GM21360 (cell line): ENCODE results near the gene TMEM40.
"Not testable (repeated sequence)": the region's sequence is repeated elsewhere in the genome, so short reads cannot be mapped to it uniquely, and the experiment has no call there.

Experiments used
- ATAC-seq: cut with Tn5 transposase; IDR thresholded peaks from one replicate; pipeline ENCODE4 v1.9.1; 2021; ENCODE audit warnings: mild to moderate bottlenecking, moderate library complexity; ENCODE audit not compliant: unreplicated experiment

Gene TMEM40

GRCh38 chr3:12759097-12759679 lies at the start of gene TMEM40:
TMEM40 (minus strand) TSS chr3:12759259; CDS start chr3:12749832, 9,427 bp downstream.
- ATAC-seq: no peak

- no peak for ATAC-seq
Measured at GRCh38 chr3:12808587-12808986, 49.5 kb upstream of the TMEM40 start.

GRCh38 chr3:12807601-12808359 lies 48.7 kb upstream of the TMEM40 start:
- no peak for ATAC-seq

- ATAC-seq: no peak
Measured at GRCh38 chr3:12807066-12807465, 48.0 kb upstream of the TMEM40 start.

- no peak for ATAC-seq
Measured at GRCh38 chr3:12803371-12803770, 44.3 kb upstream of the TMEM40 start.

GRCh38 chr3:12799525-12800440 lies 40.7 kb upstream of the TMEM40 start:
- no peak for ATAC-seq

- no peak for ATAC-seq
Measured at GRCh38 chr3:12798559-12799179, 39.6 kb upstream of the TMEM40 start.

GRCh38 chr3:12797892-12798558 lies 39.0 kb upstream of the TMEM40 start:
- no peak for ATAC-seq

GRCh38 chr3:12797124-12797891 lies 38.2 kb upstream of the TMEM40 start:
- ATAC-seq: no peak

- no peak for ATAC-seq
Measured at GRCh38 chr3:12796171-12797123, 37.4 kb upstream of the TMEM40 start, which contains the start of gene CAND2. CAND2 (plus strand) TSS chr3:12796680; CDS start chr3:12796721, 41 bp downstream.

- no peak for ATAC-seq
Measured at GRCh38 chr3:12793701-12794100, 34.6 kb upstream of the TMEM40 start.

GRCh38 chr3:12791430-12791829 lies 32.4 kb upstream of the TMEM40 start:
- ATAC-seq: no peak

- not testable (repeated sequence) for ATAC-seq
Measured at GRCh38 chr3:12787967-12788690, 29.1 kb upstream of the TMEM40 start.

- ATAC-seq: not testable (repeated sequence)
Measured at GRCh38 chr3:12787346-12787745, 28.3 kb upstream of the TMEM40 start.

GRCh38 chr3:12785096-12785495 lies 26.0 kb upstream of the TMEM40 start:
- ATAC-seq: no peak

- ATAC-seq: no peak
Measured at GRCh38 chr3:12782172-12782815, 23.2 kb upstream of the TMEM40 start.

- no peak for ATAC-seq
Measured at GRCh38 chr3:12780751-12781150, 21.7 kb upstream of the TMEM40 start.
